A673 (cell line): ENCODE measurements around the gene FRAT1. TPM values are rescaled to one million over a fixed set of nuclear protein-coding genes. Genes with fewer than 3 reads are reported as not detected.
A peak's percentile ranks its signal among the peaks of the same experiment; 100 is the strongest.

Source experiments
- BruUV-seq: library from RNA; stranded (reverse); fragments of 400-500 nt; replicated peaks from 2 replicates; lab custom pipeline; 2021; lab: Mats Ljungman, UMichigan
- CTCF ChIA-PET: fragments of 300-600 bp; sonication (Branson Sonifier 250); formaldehyde crosslinking; loops from one replicate; lab custom pipeline; 2022; ENCODE audit warnings: antibody characterized with exemption; lab: Charles Lee
- POLR2A ChIA-PET: fragments of 300-600 bp; sonication (Branson Sonifier 250); formaldehyde crosslinking; loops from one replicate; lab custom pipeline; 2022; ENCODE audit warnings: antibody characterized with exemption; ENCODE audit not compliant: low non-redundant PET; lab: Charles Lee
- DNase-seq: peaks from one replicate; pipeline ENCODE4 v3.0.0-alpha.2; 2015; ENCODE audit warnings: low spot score
- H3K27ac ChIP-seq: fragments of 200-600 bp; sonication (generic); 2 replicates; pipeline ENCODE4 v1.5.1; 2016; ENCODE audit warnings: mixed run types, low read depth, mild to moderate bottlenecking, mixed read lengths, antibody characterized with exemption, low read length; ENCODE audit not compliant: poor library complexity, severe bottlenecking
- H3K27me3 ChIP-seq: fragments of 200-600 bp; sonication (generic); replicated peaks from 2 replicates; pipeline ENCODE4 v1.6.1; 2017; ENCODE audit warnings: mixed run types, low read depth, mild to moderate bottlenecking, mixed read lengths, antibody characterized with exemption, low read length; ENCODE audit not compliant: insufficient read depth, poor library complexity
- H3K36me3 ChIP-seq: fragments of 200-600 bp; sonication (generic); 2 replicates; pipeline ENCODE4 v1.6.1; 2016; ENCODE audit warnings: mixed run types, mild to moderate bottlenecking, mixed read lengths, antibody characterized with exemption, low read length; ENCODE audit not compliant: insufficient read depth, poor library complexity, severe bottlenecking
- H3K4me1 ChIP-seq: fragments of 200-600 bp; sonication (generic); 2 replicates; pipeline ENCODE4 v1.6.1; 2017; ENCODE audit warnings: mixed run types, mild to moderate bottlenecking, mixed read lengths, antibody characterized with exemption, low read length; ENCODE audit not compliant: insufficient read depth, poor library complexity, severe bottlenecking
- H3K4me3 ChIP-seq: fragments of 200-600 bp; sonication (generic); 2 replicates; pipeline ENCODE4 v1.5.1; 2016; ENCODE audit warnings: low read depth, mixed run types, mild to moderate bottlenecking, mixed read lengths, low read length; ENCODE audit not compliant: poor library complexity, severe bottlenecking
- H3K9me3 ChIP-seq: fragments of 200-600 bp; sonication (generic); 2 replicates; pipeline ENCODE4 v1.6.1; 2016; ENCODE audit warnings: mixed run types, low read depth, mild to moderate bottlenecking, mixed read lengths, antibody characterized with exemption, low read length; ENCODE audit not compliant: poor library complexity, severe bottlenecking
- EZH2 ChIP-seq: fragments of 200-600 bp; sonication (generic); IDR thresholded peaks from 2 replicates; pipeline ENCODE4 v1.6.1; 2017; ENCODE audit warnings: borderline replicate concordance, low read depth, mild to moderate bottlenecking, mixed read lengths, antibody characterized with exemption, low read length; ENCODE audit not compliant: poor library complexity, severe bottlenecking
- intact Hi-C: fragments of 100-400 bp; cut with micrococcal nuclease; formaldehyde crosslinking; loops from one replicate; pipeline ENCODE4 v1.10.0; 2022; ENCODE audit not compliant: unreplicated experiment
- total RNA-seq: library from RNA; stranded (reverse); gene quantifications from 2 replicates; pipeline ENCODE4 v1.2.3, GENCODE V29; 2021
- TF ChIP-seq, protein P1 (sequence below): fragments of 300-800, 200-600 bp; sonication (generic); conservative IDR thresholded peaks from 2 replicates; pipeline ENCODE4 v1.5.1; 2017; ENCODE audit warnings: low read depth, mild to moderate bottlenecking, antibody characterized with exemption, low read length, moderate library complexity, mixed read lengths

The FRAT1 gene
- total RNA-seq, 1 experiment from 2014 or later: 0.45 TPM

DNA sequence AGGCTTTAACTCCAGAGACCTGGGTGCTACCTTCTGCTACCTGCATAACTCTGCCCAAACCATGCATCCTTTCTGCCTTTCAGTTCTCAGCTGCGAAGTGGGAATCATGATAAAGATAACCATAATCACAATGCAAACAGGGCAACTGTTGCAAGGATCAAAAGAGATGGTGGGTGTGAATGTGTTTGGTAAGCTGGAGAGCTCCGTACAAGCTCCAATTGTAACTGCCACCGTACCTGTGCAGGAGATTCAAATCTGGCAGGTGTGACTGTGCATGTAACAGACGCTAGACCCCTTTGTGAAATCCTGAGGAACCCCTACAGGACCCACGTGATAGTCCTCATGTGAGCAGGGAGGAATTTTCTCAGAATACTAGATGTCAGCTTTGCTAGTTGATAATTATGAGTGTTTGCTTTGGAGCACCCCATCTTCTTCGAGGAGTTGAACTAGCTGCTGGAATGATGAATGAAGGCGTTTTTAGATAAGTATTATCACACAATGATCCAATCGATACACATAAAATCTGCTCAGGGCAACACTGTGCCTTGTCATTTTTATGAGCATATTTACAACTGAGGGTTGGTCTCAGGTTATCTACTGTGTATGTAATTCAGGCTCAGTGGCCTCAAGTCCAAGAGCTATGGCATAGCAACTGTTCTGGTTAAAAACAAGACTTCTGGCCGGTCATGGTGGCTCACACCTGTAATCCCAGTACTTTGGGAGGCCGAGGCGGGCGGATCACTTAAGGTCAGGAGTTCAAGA, 30.9 kb downstream of the FRAT1 start:
- H3K9me3 ChIP-seq: no peaks in the 10 kb centered on the region
- H3K4me1 ChIP-seq: no peaks in the 10 kb centered on the region
- no TSS peak for BruUV-seq
- H3K36me3 ChIP-seq: no peaks in the 10 kb centered on the region
- no peak for DNase-seq
- TF ChIP-seq EZH2: no peak
- TF ChIP-seq, protein P1, sequence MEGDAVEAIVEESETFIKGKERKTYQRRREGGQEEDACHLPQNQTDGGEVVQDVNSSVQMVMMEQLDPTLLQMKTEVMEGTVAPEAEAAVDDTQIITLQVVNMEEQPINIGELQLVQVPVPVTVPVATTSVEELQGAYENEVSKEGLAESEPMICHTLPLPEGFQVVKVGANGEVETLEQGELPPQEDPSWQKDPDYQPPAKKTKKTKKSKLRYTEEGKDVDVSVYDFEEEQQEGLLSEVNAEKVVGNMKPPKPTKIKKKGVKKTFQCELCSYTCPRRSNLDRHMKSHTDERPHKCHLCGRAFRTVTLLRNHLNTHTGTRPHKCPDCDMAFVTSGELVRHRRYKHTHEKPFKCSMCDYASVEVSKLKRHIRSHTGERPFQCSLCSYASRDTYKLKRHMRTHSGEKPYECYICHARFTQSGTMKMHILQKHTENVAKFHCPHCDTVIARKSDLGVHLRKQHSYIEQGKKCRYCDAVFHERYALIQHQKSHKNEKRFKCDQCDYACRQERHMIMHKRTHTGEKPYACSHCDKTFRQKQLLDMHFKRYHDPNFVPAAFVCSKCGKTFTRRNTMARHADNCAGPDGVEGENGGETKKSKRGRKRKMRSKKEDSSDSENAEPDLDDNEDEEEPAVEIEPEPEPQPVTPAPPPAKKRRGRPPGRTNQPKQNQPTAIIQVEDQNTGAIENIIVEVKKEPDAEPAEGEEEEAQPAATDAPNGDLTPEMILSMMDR: no peak
- no peak overlapping the region for H3K27ac ChIP-seq
- ChIA-PET CTCF (no interaction called here), POLR2A (no interaction called here)
- intact Hi-C loops: no loop called here
- H3K4me3 ChIP-seq: no peak overlapping the region
- H3K27me3 ChIP-seq: no peaks in the 10 kb centered on the region

- CTCF ChIA-PET: no interaction called here
- TF ChIP-seq EZH2: no peak
- TF ChIP-seq, protein P1: no peak
- peaks cover 9% of the 10 kb centered on the region for H3K36me3 ChIP-seq
Observed at GRCh38 chr10:97353945-97354344, 34.9 kb downstream of the FRAT1 start.

DNA sequence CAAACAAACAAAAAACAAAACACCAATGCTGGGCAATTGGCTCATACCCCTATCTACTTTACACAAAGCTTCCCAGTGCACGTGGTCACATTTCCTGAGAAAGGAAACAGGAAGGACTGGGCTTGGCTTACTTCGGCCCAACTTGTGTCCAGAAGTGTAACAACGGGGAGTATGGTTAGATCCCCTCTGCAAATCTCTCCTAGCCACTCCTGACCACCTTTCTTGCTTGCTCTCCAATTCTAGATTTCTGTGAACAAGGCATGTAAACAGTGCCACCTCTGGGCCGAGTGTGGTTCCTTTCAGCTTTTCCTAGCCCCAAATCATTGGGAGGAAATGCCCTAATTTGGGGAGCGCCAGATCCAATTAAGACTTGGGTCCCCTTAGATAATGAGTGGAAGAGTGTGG, 36.5 kb downstream of the FRAT1 start:
- peak; percentile 17 for DNase-seq
- intact Hi-C loops: no loop called here
- ChIA-PET CTCF (interaction anchor here (0.7 kb wide), 2 partner anchors 57 to 76 kb away, joined by 4 to 8 read pairs; no protein-coding TSS in a partner anchor), POLR2A (interaction anchor here (0.6 kb wide), 1 partner anchor 934 kb away, joined by 3 read pairs; no protein-coding TSS in a partner anchor)
- H3K9me3 ChIP-seq: no peaks in the 10 kb centered on the region
- TF ChIP-seq, protein P1: peak; percentile 60
- TF ChIP-seq EZH2: no peak
- H3K27me3 ChIP-seq: no peaks in the 10 kb centered on the region
- peaks cover 9% of the 10 kb centered on the region for H3K36me3 ChIP-seq
- no peak overlapping the region for H3K27ac ChIP-seq
- H3K4me1 ChIP-seq: no peaks in the 10 kb centered on the region
- H3K4me3 ChIP-seq: no peak overlapping the region
- BruUV-seq: no TSS peak

More at GRCh38 chr10:97353945-97354344, 34.9 kb downstream of the FRAT1 start:
- intact Hi-C loops: no loop called here
- POLR2A ChIA-PET: no interaction called here
- no peak for DNase-seq
- Histone ChIP-seq H3K4me3 (no peak overlapping the region), H3K4me1 (no peaks in the 10 kb centered on the region), H3K9me3 (no peaks in the 10 kb centered on the region), H3K27me3 (no peaks in the 10 kb centered on the region), H3K27ac (no peak overlapping the region)
- BruUV-seq: no TSS peak
